Gastroesophageal sphincter (tissue), 3 donors: ENCODE data around the gene DEFB129.

Source experiments
- CTCF ChIP-seq, 4 experiments: fragments of 200-600 bp in 2 of 4; fragments of 450-650 bp in 2 of 4; sonication (generic) in 1 of 4; IDR thresholded peaks; one replicate each; pipeline ENCODE4 v1.5.1; 2017 to 2019; ENCODE audit warnings: antibody characterized with exemption in 4 of 4, mild to moderate bottlenecking in 2 of 4, moderate library complexity in 2 of 4
- POLR2A ChIP-seq, 2 donors: fragments of 450-650 bp; IDR thresholded peaks; one replicate each; pipeline ENCODE4 v1.6.1; 2017; ENCODE audit warnings: antibody characterized with exemption in 2 of 2, mild to moderate bottlenecking in 2 of 2, moderate library complexity in 1 of 2
- POLR2AphosphoS5 ChIP-seq: sonication (generic); formaldehyde crosslinking; IDR thresholded peaks from one replicate; pipeline ENCODE4 v1.6.1; 2017; ENCODE audit warnings: antibody characterized with exemption

GRCh38 chr20:198225-198624 lies 28.8 kb upstream of the DEFB129 start:
- TF ChIP-seq POLR2AphosphoS5 (no peak), CTCF (IDR thresholded peaks at IDR 0.05) (no peak), POLR2A (IDR thresholded peaks at IDR 0.05) (no peak)
